Left ventricle myocardium inferior (tissue), 1 donor: ENCODE results near the gene MYO19. TPM values are rescaled to one million over a fixed set of nuclear protein-coding genes. Genes with fewer than 3 reads are reported as not detected.

Experiments used
- DNase-seq: peaks from one replicate; pipeline ENCODE4 v3.0.0-alpha.2; 2020
- H3K27ac ChIP-seq: fragments of 200-600 bp; replicated peaks from 2 replicates; pipeline ENCODE4 v1.8.0; 2021
- H3K27me3 ChIP-seq: fragments of 200-600 bp; 2 replicates; pipeline ENCODE4 v1.8.0; 2021; ENCODE audit warnings: low read depth
- H3K36me3 ChIP-seq: fragments of 200-600 bp; 2 replicates; pipeline ENCODE4 v1.8.0; 2021
- H3K4me1 ChIP-seq: fragments of 200-600 bp; 2 replicates; pipeline ENCODE4 v1.8.0; 2021
- H3K4me3 ChIP-seq: fragments of 200-600 bp; 2 replicates; pipeline ENCODE4 v1.8.0; 2021; ENCODE audit warnings: mild to moderate bottlenecking, moderate library complexity
- H3K9me3 ChIP-seq: fragments of 200-600 bp; replicated peaks from 2 replicates; pipeline ENCODE4 v1.8.0; 2021
- CTCF ChIP-seq: fragments of 200-600 bp; IDR thresholded peaks from 2 replicates; pipeline ENCODE4 v1.8.0; 2021; ENCODE audit warnings: antibody characterized with exemption, mild to moderate bottlenecking, borderline replicate concordance
- intact Hi-C: fragments of 100-400 bp; cut with micrococcal nuclease; formaldehyde crosslinking; loops from one replicate; pipeline ENCODE4 v1.11.0; 2022
- total RNA-seq: library from RNA; stranded (reverse); fragmentation: NEBNext Ultra II Directional; extraction: Animal tissue kit (Norgen Biotek cat#: 25700); gene quantifications from one replicate; pipeline ENCODE4 v1.2.1, GENCODE V29; 2021
- donor health status: DM: no; HTN: yes; CAD: no; lungs with severe emphysema.

The MYO19 gene
- total RNA-seq, 1 donor from 2014 or later, result 11.8 TPM

DNA sequence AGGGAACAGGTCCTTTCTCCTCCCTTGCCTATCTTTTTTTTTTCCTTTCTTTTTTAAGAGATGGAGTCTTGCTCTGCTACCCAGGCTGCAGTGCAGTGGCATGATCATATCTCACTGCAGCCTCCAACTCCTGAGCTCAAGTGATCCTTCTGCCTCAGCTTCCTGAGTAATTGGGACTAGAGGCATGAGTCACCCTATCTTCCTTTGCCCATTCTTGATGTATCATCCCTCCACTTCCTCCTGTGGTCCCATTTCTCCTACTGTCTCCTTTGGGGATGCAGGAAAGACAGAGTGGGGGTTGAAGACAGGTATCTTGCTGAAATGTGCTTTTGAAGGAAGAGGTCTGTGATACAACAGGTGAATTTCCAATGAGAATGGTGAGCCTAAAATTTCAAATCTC is 5.5 kb downstream of the MYO19 start:
- H3K4me3 ChIP-seq, result no peak overlapping the region
- intact Hi-C loops, result no loop called here
- no peaks in the 10 kb centered on the region for H3K27me3 ChIP-seq
- no peak overlapping the region for H3K27ac ChIP-seq
- H3K4me1 ChIP-seq, result peaks cover 5% of the 10 kb centered on the region
- peaks cover 64% of the 10 kb centered on the region for H3K36me3 ChIP-seq
- no peak for DNase-seq
- no peaks in the 10 kb centered on the region for H3K9me3 ChIP-seq
- no peak for TF ChIP-seq CTCF

DNA sequence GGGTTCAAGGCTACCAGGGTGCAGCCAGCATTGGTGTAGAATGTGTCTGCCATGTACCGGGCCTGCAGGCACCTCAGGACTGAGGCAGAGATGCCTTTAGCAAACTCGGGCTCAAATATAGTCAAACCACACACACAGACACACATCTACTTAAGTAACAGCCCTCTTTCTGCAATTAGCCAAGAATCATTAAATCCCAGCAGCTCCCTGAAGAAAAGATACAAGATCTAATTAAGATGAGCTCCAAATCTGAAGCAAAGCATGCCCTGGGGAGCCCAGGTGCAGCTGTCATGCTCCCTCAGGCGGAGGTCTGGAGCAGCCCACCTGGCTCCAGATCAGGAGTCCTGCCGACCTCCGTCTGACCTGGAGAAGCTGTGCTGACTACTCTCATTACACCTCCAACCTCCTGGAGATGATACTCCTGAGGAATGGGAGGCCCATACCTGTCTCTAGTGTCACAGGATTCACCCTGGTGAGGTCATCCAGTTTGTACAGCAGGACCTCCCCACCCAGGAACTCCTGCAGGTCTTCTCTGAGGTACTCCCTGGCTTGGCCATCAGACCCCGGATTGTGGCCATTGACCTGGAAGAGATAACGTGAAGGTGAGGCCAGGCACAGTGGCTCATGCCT is 6.9 kb downstream of the MYO19 start:
- Histone ChIP-seq H3K4me3 (no peak overlapping the region), H3K4me1 (no peaks in the 10 kb centered on the region), H3K27me3 (no peaks in the 10 kb centered on the region), H3K36me3 (peaks cover 72% of the 10 kb centered on the region), H3K9me3 (no peaks in the 10 kb centered on the region), H3K27ac (no peak overlapping the region)
- no peak for DNase-seq
- intact Hi-C loops, result no loop called here
- TF ChIP-seq CTCF, result no peak

GRCh38 chr17:36525888-36526287 is 8.8 kb downstream of the MYO19 start:
- Histone ChIP-seq H3K27ac (no peak overlapping the region), H3K27me3 (no peaks in the 10 kb centered on the region), H3K4me3 (no peak overlapping the region), H3K9me3 (no peaks in the 10 kb centered on the region), H3K36me3 (peaks cover 78% of the 10 kb centered on the region), H3K4me1 (no peaks in the 10 kb centered on the region)
- no peak for TF ChIP-seq CTCF
- intact Hi-C loops, result no loop called here
- no peak for DNase-seq

DNA sequence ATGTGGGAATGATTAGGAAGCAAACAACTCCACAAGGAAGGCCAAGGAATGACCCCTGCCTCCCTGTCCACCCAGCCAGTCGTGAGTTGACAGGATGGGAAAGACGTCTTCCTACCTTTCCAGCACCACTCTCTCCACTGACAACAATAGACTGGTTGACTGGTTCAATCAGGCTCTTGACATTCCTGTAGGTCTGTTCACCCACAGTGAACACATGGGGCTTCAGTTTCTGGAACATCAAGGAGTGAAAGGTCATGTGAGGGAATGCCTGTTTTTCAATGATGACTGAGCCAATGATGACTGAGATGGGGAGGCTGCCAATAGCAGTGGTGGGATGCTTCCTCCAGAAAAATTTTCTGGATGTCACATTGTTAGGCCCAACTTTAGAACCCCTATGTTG is 9.6 kb downstream of the MYO19 start:
- no peaks in the 10 kb centered on the region for H3K9me3 ChIP-seq
- H3K4me3 ChIP-seq, result no peak overlapping the region
- intact Hi-C loops, result no loop called here
- no peaks in the 10 kb centered on the region for H3K27me3 ChIP-seq
- DNase-seq, result no peak
- no peak for TF ChIP-seq CTCF
- H3K4me1 ChIP-seq, result no peaks in the 10 kb centered on the region
- H3K27ac ChIP-seq, result no peak overlapping the region
- peaks cover 85% of the 10 kb centered on the region for H3K36me3 ChIP-seq

GRCh38 chr17:36524428-36524876 is 10.2 kb downstream of the MYO19 start:
- Histone ChIP-seq H3K27ac (no peak overlapping the region), H3K36me3 (peaks cover 90% of the 10 kb centered on the region), H3K4me1 (no peaks in the 10 kb centered on the region), H3K27me3 (no peaks in the 10 kb centered on the region), H3K4me3 (no peak overlapping the region), H3K9me3 (no peaks in the 10 kb centered on the region)
- intact Hi-C loops, result no loop called here
- TF ChIP-seq CTCF, result no peak
- no peak for DNase-seq
